Activated T-cell treated with anti-CD3 and anti-CD28 coated beads, Interleukin-2, amount 50 U/mL, for 72 hours (primary cell): ENCODE data around the gene ETV1. TPM values are rescaled to one million over a fixed set of nuclear protein-coding genes. Genes with fewer than 3 reads are reported as not detected.
A peak's percentile ranks its signal among the peaks of the same experiment; 100 is the strongest.

Source experiments
- ATAC-seq, 2 donors: fragments of 150-1000 bp; cut with Tn5 transposase; replicated peaks in 1 of 2; 2 replicates each; pipeline ENCODE4 v1.10.0; 2021; ENCODE audit warnings: moderate library complexity in 2 of 2, mild to moderate bottlenecking in 1 of 2
- DNase-seq, 2 donors: peaks; one replicate each; pipeline ENCODE4 v3.0.0; 2021 to 2022; ENCODE audit warnings: mixed read lengths in 1 of 2
- H3K27ac Mint-ChIP-seq: one replicate; pipeline ENCODE4 v1.8.0; 2022; ENCODE audit warnings: mild to moderate bottlenecking, moderate library complexity, mixed read lengths
- H3K27me3 Mint-ChIP-seq: one replicate; pipeline ENCODE4 v1.8.0; 2022; ENCODE audit warnings: low read depth, mixed read lengths
- H3K36me3 Mint-ChIP-seq, 2 donors: one replicate each; pipeline ENCODE4 v1.8.0; 2022; ENCODE audit warnings: mixed read lengths in 2 of 2, mild to moderate bottlenecking in 1 of 2; ENCODE audit not compliant: insufficient read depth in 2 of 2
- H3K4me1 Mint-ChIP-seq: one replicate; pipeline ENCODE4 v1.8.0; 2022; ENCODE audit warnings: low read depth, mixed read lengths
- H3K4me3 Mint-ChIP-seq, 2 donors: one replicate each; pipeline ENCODE4 v1.8.0; 2022; ENCODE audit warnings: mild to moderate bottlenecking in 2 of 2, mixed read lengths in 2 of 2, moderate library complexity in 2 of 2
- H3K9me3 Mint-ChIP-seq, 2 donors: one replicate each; pipeline ENCODE4 v1.8.0; 2022; ENCODE audit warnings: mixed read lengths in 2 of 2
- total RNA-seq, 2 donors: library from RNA; stranded (reverse); gene quantifications; one replicate each; pipeline ENCODE4 v1.2.3, GENCODE V29; 2022

The ETV1 gene
- total RNA-seq, 2 donors from 2014 or later: 1.1 TPM; not detected in 1

- Mint-ChIP-seq H3K4me1 (peaks cover 5% of the 10 kb centered on the region), H3K9me3 (no peaks in the 10 kb centered on the region), H3K4me3 (peak overlapping the region in 1 of 2 donors; percentile 39), H3K27ac (peak overlapping the region; percentile 59), H3K36me3 (no peaks in the 10 kb centered on the region), H3K27me3 (no peaks in the 10 kb centered on the region)
- DNase-seq (peak in 1 of 2 donors; percentile 3), ATAC-seq (peak in 1 of 2 donors; percentile 43)
Observed at GRCh38 chr7:13908667-13909397, 80.6 kb downstream of the ETV1 start.

GRCh38 chr7:13907831-13908230 lies 81.6 kb downstream of the ETV1 start:
- Mint-ChIP-seq H3K4me3 (no peak overlapping the region), H3K27ac (no peak overlapping the region), H3K36me3 (no peaks in the 10 kb centered on the region), H3K27me3 (no peaks in the 10 kb centered on the region), H3K4me1 (peaks cover 5% of the 10 kb centered on the region), H3K9me3 (no peaks in the 10 kb centered on the region)
- no peak for DNase-seq
- ATAC-seq: no peak

- H3K9me3 Mint-ChIP-seq: no peaks in the 10 kb centered on the region
- no peaks in the 10 kb centered on the region for H3K4me1 Mint-ChIP-seq
- no peaks in the 10 kb centered on the region for H3K36me3 Mint-ChIP-seq
- H3K4me3 Mint-ChIP-seq: no peak overlapping the region
- ATAC-seq: no peak
- no peak for DNase-seq
- H3K27me3 Mint-ChIP-seq: no peaks in the 10 kb centered on the region
- no peak overlapping the region for H3K27ac Mint-ChIP-seq
Observed at GRCh38 chr7:13904689-13905088, 84.8 kb downstream of the ETV1 start.

- ATAC-seq: no peak
- H3K4me3 Mint-ChIP-seq: no peak overlapping the region
- DNase-seq: no peak
- H3K36me3 Mint-ChIP-seq: no peaks in the 10 kb centered on the region
- H3K4me1 Mint-ChIP-seq: no peaks in the 10 kb centered on the region
- H3K27me3 Mint-ChIP-seq: no peaks in the 10 kb centered on the region
- peaks cover 0 to under 1% of the 10 kb centered on the region in 2 donors for H3K9me3 Mint-ChIP-seq
- H3K27ac Mint-ChIP-seq: no peak overlapping the region
Observed at GRCh38 chr7:13904007-13904406, 85.5 kb downstream of the ETV1 start.

GRCh38 chr7:13901577-13901976 lies 87.9 kb downstream of the ETV1 start:
- H3K4me3 Mint-ChIP-seq: no peak overlapping the region
- no peak for ATAC-seq
- no peaks in the 10 kb centered on the region for H3K27me3 Mint-ChIP-seq

GRCh38 chr7:13898957-13899670 lies 90.4 kb downstream of the ETV1 start:
- no peaks in the 10 kb centered on the region for H3K36me3 Mint-ChIP-seq
- no peaks in the 10 kb centered on the region for H3K27me3 Mint-ChIP-seq
- no peaks in the 10 kb centered on the region for H3K4me1 Mint-ChIP-seq
- no peak overlapping the region for H3K27ac Mint-ChIP-seq
- no peak overlapping the region for H3K4me3 Mint-ChIP-seq
- ATAC-seq (no peak), DNase-seq (no peak)
- H3K9me3 Mint-ChIP-seq: peaks cover 0 to 1% of the 10 kb centered on the region in 2 donors

More at GRCh38 chr7:13901577-13901976, 87.9 kb downstream of the ETV1 start:
- no peak for DNase-seq
- Mint-ChIP-seq H3K4me1 (no peaks in the 10 kb centered on the region), H3K27ac (no peak overlapping the region), H3K9me3 (peaks cover 0 to 1% of the 10 kb centered on the region in 2 donors), H3K36me3 (no peaks in the 10 kb centered on the region)

GRCh38 chr7:13897819-13898218 lies 91.6 kb downstream of the ETV1 start:
- no peaks in the 10 kb centered on the region for H3K4me1 Mint-ChIP-seq
- no peak overlapping the region for H3K4me3 Mint-ChIP-seq
- DNase-seq (no peak), ATAC-seq (no peak)
- H3K27ac Mint-ChIP-seq: no peak overlapping the region
- peaks cover 0 to 1% of the 10 kb centered on the region in 2 donors for H3K9me3 Mint-ChIP-seq
- H3K36me3 Mint-ChIP-seq: no peaks in the 10 kb centered on the region
- no peaks in the 10 kb centered on the region for H3K27me3 Mint-ChIP-seq

GRCh38 chr7:13894954-13895353 lies 94.5 kb downstream of the ETV1 start:
- Mint-ChIP-seq H3K36me3 (no peaks in the 10 kb centered on the region), H3K27me3 (no peaks in the 10 kb centered on the region), H3K4me1 (no peaks in the 10 kb centered on the region), H3K27ac (no peak overlapping the region), H3K9me3 (peaks cover 0 to 1% of the 10 kb centered on the region in 2 donors), H3K4me3 (no peak overlapping the region)
- ATAC-seq (no peak), DNase-seq (no peak)

GRCh38 chr7:13894377-13894776 lies 95.1 kb downstream of the ETV1 start:
- Mint-ChIP-seq H3K36me3 (no peaks in the 10 kb centered on the region), H3K27me3 (no peaks in the 10 kb centered on the region), H3K4me3 (no peak overlapping the region), H3K9me3 (peaks cover 0 to 1% of the 10 kb centered on the region in 2 donors), H3K27ac (no peak overlapping the region), H3K4me1 (no peaks in the 10 kb centered on the region)
- no peak for ATAC-seq
- no peak for DNase-seq

- Mint-ChIP-seq H3K4me3 (no peak overlapping the region), H3K27me3 (no peaks in the 10 kb centered on the region), H3K27ac (no peak overlapping the region), H3K36me3 (no peaks in the 10 kb centered on the region), H3K4me1 (no peaks in the 10 kb centered on the region), H3K9me3 (no peaks in the 10 kb centered on the region)
- DNase-seq: no peak
- no peak for ATAC-seq
Observed at GRCh38 chr7:13890793-13891192, 98.7 kb downstream of the ETV1 start.

- no peak overlapping the region for H3K4me3 Mint-ChIP-seq
- no peaks in the 10 kb centered on the region for H3K4me1 Mint-ChIP-seq
- no peaks in the 10 kb centered on the region for H3K9me3 Mint-ChIP-seq
- DNase-seq: no peak
- H3K36me3 Mint-ChIP-seq: no peaks in the 10 kb centered on the region
- no peaks in the 10 kb centered on the region for H3K27me3 Mint-ChIP-seq
- no peak overlapping the region for H3K27ac Mint-ChIP-seq
- no peak for ATAC-seq
Observed at GRCh38 chr7:13886356-13886755, 103.1 kb downstream of the ETV1 start.

- Mint-ChIP-seq H3K9me3 (peaks cover 5 to 7% of the 10 kb centered on the region in 2 donors), H3K36me3 (peaks cover 0 to 2% of the 10 kb centered on the region in 2 donors), H3K4me3 (no peak overlapping the region), H3K4me1 (no peaks in the 10 kb centered on the region), H3K27me3 (no peaks in the 10 kb centered on the region), H3K27ac (no peak overlapping the region)
- no peak for DNase-seq
- ATAC-seq: no peak
Observed at GRCh38 chr7:13882051-13882450, 107.4 kb downstream of the ETV1 start.

- Mint-ChIP-seq H3K4me3 (no peak overlapping the region), H3K27me3 (no peaks in the 10 kb centered on the region), H3K36me3 (peaks cover 0 to 2% of the 10 kb centered on the region in 2 donors), H3K9me3 (peaks cover 7% of the 10 kb centered on the region in 2 donors), H3K4me1 (no peaks in the 10 kb centered on the region), H3K27ac (no peak overlapping the region)
- ATAC-seq: no peak
- no peak for DNase-seq
Observed at GRCh38 chr7:13880789-13881188, 108.7 kb downstream of the ETV1 start.
